Astrocyte (in vitro differentiated cells and primary cell): ENCODE results near the gene NSUN5.
"Not testable (repeated sequence)": the region's sequence is repeated elsewhere in the genome, so short reads cannot be mapped to it uniquely, and the experiment has no call there.

Experiments
- CTCF ChIP-seq: IDR thresholded peaks from 2 replicates; pipeline ENCODE4 v1.5.1; 2011; ENCODE audit warnings: low read depth, mild to moderate bottlenecking, inconsistent platforms, low read length, moderate library complexity; ENCODE audit not compliant: insufficient read depth
- EZH2 ChIP-seq: IDR thresholded peaks from 2 replicates; pipeline ENCODE4 v1.6.1; 2012; ENCODE audit warnings: mild to moderate bottlenecking, low read length, inconsistent platforms; ENCODE audit not compliant: insufficient read depth

- not testable (repeated sequence) for TF ChIP-seq CTCF, EZH2
Measured at GRCh38 chr7:73267813-73268212, 40.8 kb downstream of the NSUN5 start.
